ENCODE measurements around the gene SAPCD2. TPM values are rescaled to one million over a fixed set of nuclear protein-coding genes. Genes with fewer than 3 reads are reported as not detected.
"Not testable (repeated sequence)": the region's sequence is repeated elsewhere in the genome, so short reads cannot be mapped to it uniquely, and the experiment has no call there.

The SAPCD2 gene
- polyA plus RNA-seq, 1 donor from 2014 or later = 0.22 TPM

GRCh38 chr9:137034039-137034708, 36.2 kb downstream of the SAPCD2 start:
- no peak overlapping the region for H3K4me3 ChIP-seq (ENCODE audit: low read length)
- H3K79me2 ChIP-seq (replicated peaks; ENCODE audit: insufficient read depth, low read length) = no peaks in the 10 kb centered on the region
- no peak overlapping the region for H3K9ac ChIP-seq (ENCODE audit: low read length)
- no peak overlapping the region for H2AFZ ChIP-seq (ENCODE audit: low read depth, low read length)
- no peaks in the 10 kb centered on the region for H3K36me3 ChIP-seq (ENCODE audit: insufficient read depth, low read length)
- TF ChIP-seq SMC3 (conservative IDR thresholded peaks at IDR 0.05; ENCODE audit: poor library complexity) (no peak), EZH2 (IDR thresholded peaks at IDR 0.05; ENCODE audit: borderline replicate concordance, insufficient read depth, low read length, poor library complexity, severe bottlenecking) (no peak)
- H3F3A ChIP-seq (ENCODE audit: insufficient read depth, low read length, poor library complexity, severe bottlenecking) = no peaks in the 10 kb centered on the region
- H3K9me2 ChIP-seq (ENCODE audit: insufficient read depth, low read length) = no peaks in the 10 kb centered on the region
- no peak overlapping the region for H3K27ac ChIP-seq (ENCODE audit: low read length)
- no peaks in the 10 kb centered on the region for H3K9me3 ChIP-seq (ENCODE audit: low read length)
- H3K4me2 ChIP-seq (ENCODE audit: low read length) = no peak overlapping the region
- H4K20me1 ChIP-seq (ENCODE audit: insufficient read depth) = no peaks in the 10 kb centered on the region
- H3K27me3 ChIP-seq (ENCODE audit: insufficient read depth, low read depth, low read length) = no peaks in the 10 kb centered on the region

DNA sequence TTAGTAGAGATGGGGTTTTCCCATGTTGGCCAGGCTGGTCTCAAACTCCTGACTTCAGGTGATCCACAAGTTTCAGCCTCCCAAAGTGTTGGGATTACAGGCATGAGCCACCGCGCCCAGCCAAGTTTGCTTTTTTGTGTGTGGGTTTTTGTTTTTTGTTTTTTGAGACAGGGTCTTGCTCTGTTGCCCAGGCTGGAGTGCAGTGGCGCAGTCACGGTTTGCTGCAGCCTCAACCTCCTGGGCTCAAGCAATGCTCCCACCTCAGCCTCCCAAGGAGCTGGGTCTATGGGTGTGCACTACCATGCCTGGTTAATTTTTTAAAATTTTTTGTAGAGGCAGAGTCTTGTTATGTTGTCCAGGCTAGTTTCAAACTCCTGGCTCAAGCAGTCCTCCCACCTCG, 36.9 kb downstream of the SAPCD2 start:
- H3K79me2 ChIP-seq (replicated peaks; ENCODE audit: insufficient read depth, low read length); H3K9ac ChIP-seq (ENCODE audit: low read length); H3K9me2 ChIP-seq (ENCODE audit: insufficient read depth, low read length); H3K27ac ChIP-seq (ENCODE audit: low read length); H3K27me3 ChIP-seq (ENCODE audit: insufficient read depth, low read depth, low read length); H3K4me2 ChIP-seq (ENCODE audit: low read length); H3K9me3 ChIP-seq (ENCODE audit: low read length); H3K36me3 ChIP-seq (ENCODE audit: insufficient read depth, low read length); H2AFZ ChIP-seq (ENCODE audit: low read depth, low read length); H3K4me3 ChIP-seq (ENCODE audit: low read length); H4K20me1 ChIP-seq (ENCODE audit: insufficient read depth); H3F3A ChIP-seq (ENCODE audit: insufficient read depth, low read length, poor library complexity, severe bottlenecking): not testable (repeated sequence)

GRCh38 chr9:137032858-137033257, 37.5 kb downstream of the SAPCD2 start:
- no peaks in the 10 kb centered on the region for H3K79me2 ChIP-seq (replicated peaks; ENCODE audit: insufficient read depth, low read length)
- no peak overlapping the region for H3K4me2 ChIP-seq (ENCODE audit: low read length)
- H4K20me1 ChIP-seq (ENCODE audit: insufficient read depth) = no peaks in the 10 kb centered on the region
- H3K27me3 ChIP-seq (ENCODE audit: insufficient read depth, low read depth, low read length) = no peaks in the 10 kb centered on the region
- no peak overlapping the region for H3K27ac ChIP-seq (ENCODE audit: low read length)
- H3K4me3 ChIP-seq (ENCODE audit: low read length) = no peak overlapping the region
- no peak overlapping the region for H2AFZ ChIP-seq (ENCODE audit: low read depth, low read length)
- no peaks in the 10 kb centered on the region for H3F3A ChIP-seq (ENCODE audit: insufficient read depth, low read length, poor library complexity, severe bottlenecking)
- no peak overlapping the region for H3K9ac ChIP-seq (ENCODE audit: low read length)
- no peaks in the 10 kb centered on the region for H3K36me3 ChIP-seq (ENCODE audit: insufficient read depth, low read length)
- TF ChIP-seq TAF1 (IDR thresholded peaks at IDR 0.05; ENCODE audit: low read depth) = no peak
- TF ChIP-seq MXI1 (conservative IDR thresholded peaks at IDR 0.05; ENCODE audit: poor library complexity, severe bottlenecking) = no peak
- no peak for TF ChIP-seq EP300 (conservative IDR thresholded peaks at IDR 0.05; ENCODE audit: poor library complexity, severe bottlenecking)
- no peak for TF ChIP-seq SMC3 (conservative IDR thresholded peaks at IDR 0.05; ENCODE audit: poor library complexity)
- no peak for TF ChIP-seq CTCF (IDR thresholded peaks at IDR 0.05; ENCODE audit: poor library complexity, severe bottlenecking)
- no peak for TF ChIP-seq POLR2AphosphoS5 (IDR thresholded peaks at IDR 0.05)
- TF ChIP-seq REST (IDR thresholded peaks at IDR 0.05; ENCODE audit: borderline replicate concordance) = no peak
- no peak for TF ChIP-seq EZH2 (IDR thresholded peaks at IDR 0.05; ENCODE audit: borderline replicate concordance, insufficient read depth, low read length, poor library complexity, severe bottlenecking)
- TF ChIP-seq RAD21 (conservative IDR thresholded peaks at IDR 0.05) = no peak
- no peaks in the 10 kb centered on the region for H3K9me2 ChIP-seq (ENCODE audit: insufficient read depth, low read length)
- no peaks in the 10 kb centered on the region for H3K9me3 ChIP-seq (ENCODE audit: low read length)
